ENCODE results near the gene LAX1.

DNA sequence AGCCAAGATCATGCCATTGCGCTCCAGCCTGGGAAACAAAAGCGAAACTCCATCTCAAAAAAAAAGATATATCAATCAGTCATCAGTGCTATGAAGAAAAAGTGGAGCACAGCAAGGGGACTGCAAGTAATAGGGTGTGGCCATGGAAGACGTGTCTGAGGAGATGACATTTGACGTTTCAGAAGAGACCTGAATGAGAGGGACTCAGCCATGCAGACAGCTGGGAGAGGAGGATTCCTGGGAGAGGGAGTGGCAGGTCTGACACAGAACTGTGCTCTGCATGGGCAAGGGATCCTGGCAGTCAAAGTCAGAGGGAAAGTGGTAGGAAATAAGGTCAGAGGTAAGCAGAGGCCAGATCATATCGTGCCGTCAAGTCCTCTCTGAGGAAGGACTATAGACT is 3.3 kb downstream of the LAX1 start:
- TF ChIP-seq, protein P1, sequence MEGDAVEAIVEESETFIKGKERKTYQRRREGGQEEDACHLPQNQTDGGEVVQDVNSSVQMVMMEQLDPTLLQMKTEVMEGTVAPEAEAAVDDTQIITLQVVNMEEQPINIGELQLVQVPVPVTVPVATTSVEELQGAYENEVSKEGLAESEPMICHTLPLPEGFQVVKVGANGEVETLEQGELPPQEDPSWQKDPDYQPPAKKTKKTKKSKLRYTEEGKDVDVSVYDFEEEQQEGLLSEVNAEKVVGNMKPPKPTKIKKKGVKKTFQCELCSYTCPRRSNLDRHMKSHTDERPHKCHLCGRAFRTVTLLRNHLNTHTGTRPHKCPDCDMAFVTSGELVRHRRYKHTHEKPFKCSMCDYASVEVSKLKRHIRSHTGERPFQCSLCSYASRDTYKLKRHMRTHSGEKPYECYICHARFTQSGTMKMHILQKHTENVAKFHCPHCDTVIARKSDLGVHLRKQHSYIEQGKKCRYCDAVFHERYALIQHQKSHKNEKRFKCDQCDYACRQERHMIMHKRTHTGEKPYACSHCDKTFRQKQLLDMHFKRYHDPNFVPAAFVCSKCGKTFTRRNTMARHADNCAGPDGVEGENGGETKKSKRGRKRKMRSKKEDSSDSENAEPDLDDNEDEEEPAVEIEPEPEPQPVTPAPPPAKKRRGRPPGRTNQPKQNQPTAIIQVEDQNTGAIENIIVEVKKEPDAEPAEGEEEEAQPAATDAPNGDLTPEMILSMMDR (IDR thresholded peaks at IDR 0.05) = no peak
- TF ChIP-seq POLR2A (IDR thresholded peaks at IDR 0.05) = no peak

All from esophagus squamous epithelium (tissue), 4 donors.